B cell (primary cell): ENCODE data around the gene LCN15. TPM values are rescaled to one million over a fixed set of nuclear protein-coding genes. Genes with fewer than 3 reads are reported as not detected.
"Not testable (repeated sequence)": the region's sequence is repeated elsewhere in the genome, so short reads cannot be mapped to it uniquely, and the experiment has no call there.

Experiments used
- ATAC-seq: fragments of 200-7000 bp; cut with Tn5 transposase; one replicate; pipeline ENCODE4 v1.10.0; 2021; ENCODE audit warnings: low read depth, mild to moderate bottlenecking, moderate number of reproducible peaks, moderate library complexity
- CTCF ChIA-PET: fragments of 350-600 bp; sonication (Branson Sonifier 250); formaldehyde crosslinking; loops from one replicate; lab custom pipeline; 2021; ENCODE audit warnings: antibody characterized with exemption, inconsistent platforms; lab: Charles Lee
- POLR2A ChIA-PET: fragments of 350-600 bp; sonication (Branson Sonifier 250); formaldehyde crosslinking; loops from one replicate; lab custom pipeline; 2021; ENCODE audit warnings: antibody characterized with exemption; lab: Charles Lee
- DNase-seq: peaks from one replicate; pipeline ENCODE4 v3.0.0; 2013
- H2AFZ ChIP-seq: 2 replicates; pipeline ENCODE4 v1.6.1; 2012; ENCODE audit warnings: mild to moderate bottlenecking, low read depth, low read length; ENCODE audit not compliant: insufficient read depth, poor library complexity, severe bottlenecking
- H3K27ac ChIP-seq, 2 donors: 1 replicate in 1 of 2; 2 replicates in 1 of 2; pipeline ENCODE4 v1.5.1; 2012 to 2013; ENCODE audit warnings: low read length in 2 of 2, mild to moderate bottlenecking in 2 of 2, moderate library complexity in 1 of 2
- H3K27me3 ChIP-seq, 4 experiments: fragments of 200-600 bp in 1 of 4; sonication (generic) in 1 of 4; replicated peaks in 1 of 4; 1 replicate in 2 of 4; 2 replicates in 2 of 4; pipeline versions ENCODE4 v1.6.1 to v1.7.0; 2013 to 2016; ENCODE audit warnings: low read length in 3 of 4, mild to moderate bottlenecking in 2 of 4, mixed read lengths in 1 of 4, moderate library complexity in 1 of 4; ENCODE audit not compliant: insufficient read depth in 4 of 4, control insufficient read depth in 3 of 4; ENCODE audit errors: control extremely low read depth in 1 of 4
- H3K36me3 ChIP-seq, 2 experiments: replicated peaks in 1 of 2; 1 replicate in 1 of 2; 2 replicates in 1 of 2; pipeline versions ENCODE4 v1.6.1 to v1.7.1; 2013; ENCODE audit warnings: low read length in 1 of 2; ENCODE audit not compliant: insufficient read depth in 2 of 2, control insufficient read depth in 1 of 2; ENCODE audit errors: control extremely low read depth in 1 of 2, extremely low read depth in 1 of 2
- H3K4me1 ChIP-seq, 2 donors: fragments of 200-600 bp in 1 of 2; sonication (generic) in 1 of 2; 1 replicate in 1 of 2; 2 replicates in 1 of 2; pipeline versions ENCODE4 v1.5.1 to v1.6.1; 2013 to 2017; ENCODE audit warnings: low read length in 2 of 2; ENCODE audit not compliant: control insufficient read depth in 2 of 2, insufficient read depth in 2 of 2
- H3K4me2 ChIP-seq: replicated peaks from 2 replicates; pipeline ENCODE3; 2012; ENCODE audit warnings: mild to moderate bottlenecking, low read depth, low read length; ENCODE audit not compliant: poor library complexity, severe bottlenecking
- H3K4me3 ChIP-seq, 5 experiments: fragments of 200-600 bp in 1 of 5; sonication (generic) in 1 of 5; 1 replicate in 3 of 5; 2 replicates in 2 of 5; pipeline versions ENCODE4 v1.5.1 to v1.7.0; 2011 to 2016; ENCODE audit warnings: low read length in 4 of 5, mild to moderate bottlenecking in 4 of 5, low read depth in 2 of 5, control low read depth in 1 of 5, moderate library complexity in 1 of 5; ENCODE audit not compliant: insufficient read depth in 1 of 5; ENCODE audit errors: control extremely low read depth in 1 of 5, extremely low read depth in 1 of 5
- H3K79me2 ChIP-seq: fragments of 200-600 bp; sonication (generic); one replicate; pipeline ENCODE4 v1.6.0; 2016; ENCODE audit warnings: low read length; ENCODE audit not compliant: control insufficient read depth, insufficient read depth
- H3K9ac ChIP-seq: fragments of 200-600 bp; sonication (generic); 2 replicates; pipeline ENCODE4 v1.6.1; 2017; ENCODE audit warnings: mild to moderate bottlenecking, low read length, moderate library complexity
- H3K9me3 ChIP-seq, 3 donors: one replicate each; pipeline versions ENCODE4 v1.6.1 to v1.7.1; 2013; ENCODE audit warnings: low read length in 2 of 3; ENCODE audit not compliant: control insufficient read depth in 2 of 3, insufficient read depth in 1 of 3; ENCODE audit errors: control extremely low read depth in 1 of 3
- H4K20me1 ChIP-seq: 2 replicates; pipeline ENCODE4 v1.6.0; 2012; ENCODE audit warnings: mild to moderate bottlenecking, low read length; ENCODE audit not compliant: insufficient read depth, control insufficient read depth, poor library complexity, severe bottlenecking
- H3K27ac Mint-ChIP-seq: one replicate; pipeline ENCODE4 v1.8.0; 2021; ENCODE audit warnings: mixed read lengths
- H3K27me3 Mint-ChIP-seq: one replicate; pipeline ENCODE4 v1.8.0; 2021; ENCODE audit warnings: mixed read lengths
- H3K4me1 Mint-ChIP-seq: one replicate; pipeline ENCODE4 v1.8.0; 2021; ENCODE audit warnings: mixed read lengths
- H3K4me3 Mint-ChIP-seq: one replicate; pipeline ENCODE4 v1.8.0; 2021; ENCODE audit warnings: mixed read lengths
- H3K9me3 Mint-ChIP-seq: one replicate; pipeline ENCODE4 v1.8.0; 2022; ENCODE audit warnings: mixed read lengths; ENCODE audit not compliant: insufficient read depth
- CTCF ChIP-seq: fragments of 200-600 bp; IDR thresholded peaks from one replicate; pipeline ENCODE4 v1.8.0; 2022; ENCODE audit warnings: antibody characterized with exemption, mild to moderate bottlenecking
- EZH2 ChIP-seq: IDR thresholded peaks from 2 replicates; pipeline ENCODE4 v1.6.1; 2012; ENCODE audit warnings: borderline replicate concordance, low read depth, mild to moderate bottlenecking, moderate library complexity, low read length; ENCODE audit not compliant: insufficient read depth, poor library complexity, severe bottlenecking
- WGBS: methylation state at CpG from one replicate; pipeline ENCODE4 v1.1.5; 2013; ENCODE audit warnings: missing lambda C conversion rate; ENCODE audit not compliant: insufficient coverage; 5-methylcytosine and 5-hydroxymethylcytosine counted together
- intact Hi-C: fragments of 100-400 bp; cut with micrococcal nuclease; formaldehyde crosslinking; loops from one replicate; pipeline ENCODE4 v1.10.0; 2022
- polyA plus RNA-seq: library from polyadenylated mRNA; depleted of rRNA; stranded (reverse); fragments of >200 nt; gene quantifications from 2 replicates; pipeline ENCODE4 v1.2.3, GENCODE V29; 2012
- total RNA-seq, 2 donors: library from RNA; stranded (reverse); fragments of 120-200 nt in 1 of 2; gene quantifications; 1 replicate in 1 of 2; 2 replicates in 1 of 2; pipeline versions ENCODE4 v1.2.3 to v1.2.4, GENCODE V29; 2013 to 2022

The LCN15 gene
- total and polyA plus RNA-seq, 2 donors (not counting 1 experiment from before 2014, with no cell fraction given) = not detected

GRCh38 chr9:136789523-136789937 is 25.2 kb upstream of the LCN15 start:
- H3K27me3 Mint-ChIP-seq = no peaks in the 10 kb centered on the region
- H3K4me3 ChIP-seq = no peak overlapping the region
- CTCF ChIA-PET = interaction anchor here (1.4 to 10.5 kb wide), 6 partner anchors 17 to 274 kb away, joined by 3 to 106 read pairs (median 14); partner anchors contain the start of genes FUT7 and RABL6
- POLR2A ChIA-PET = no interaction called here
- H3K4me1 ChIP-seq = peaks cover 18 to 27% of the 10 kb centered on the region in 2 donors
- H3K4me3 Mint-ChIP-seq = no peak overlapping the region
- H3K4me1 Mint-ChIP-seq = peaks cover 23% of the 10 kb centered on the region
- WGBS = 67% methylated on average over 1 of the region's 3 CpGs
- intact Hi-C loops = no loop called here
- no peak overlapping the region for H3K27ac Mint-ChIP-seq
- DNase-seq (no peak), ATAC-seq (no peak)
- H3K4me2 ChIP-seq = no peak overlapping the region
- no peaks in the 10 kb centered on the region for H3K9me3 ChIP-seq
- H3K9me3 Mint-ChIP-seq = no peaks in the 10 kb centered on the region
- no peaks in the 10 kb centered on the region for H3K27me3 ChIP-seq
- H4K20me1 ChIP-seq = peaks cover 12% of the 10 kb centered on the region
- H3K27ac ChIP-seq = no peak overlapping the region
- no peak overlapping the region for H3K9ac ChIP-seq
- H3K79me2 ChIP-seq = peaks cover 4% of the 10 kb centered on the region
- peaks cover 0 to 4% of the 10 kb centered on the region in 2 experiments for H3K36me3 ChIP-seq
- H2AFZ ChIP-seq = no peak overlapping the region
- TF ChIP-seq EZH2 (no peak), CTCF (no peak)

GRCh38 chr9:136788644-136789522 is 24.6 kb upstream of the LCN15 start:
- H3K36me3 ChIP-seq, H3K27ac Mint-ChIP-seq, DNase-seq, H3K4me3 Mint-ChIP-seq, H3K9me3 ChIP-seq, H3K9me3 Mint-ChIP-seq, H3K27ac ChIP-seq, H3K4me3 ChIP-seq, H3K27me3 Mint-ChIP-seq, H3K9ac ChIP-seq, POLR2A ChIA-PET, H2AFZ ChIP-seq, H3K27me3 ChIP-seq, H3K4me2 ChIP-seq, intact Hi-C loops, ATAC-seq, H3K79me2 ChIP-seq: not testable (repeated sequence)
- CTCF ChIA-PET = interaction anchor here (0.6 to 10.5 kb wide), 16 partner anchors 17 to 448 kb away, joined by 3 to 106 read pairs (median 6); partner anchors contain the start of genes AJM1, FUT7, NPDC1 and RABL6
- 76% methylated on average over 8 of the region's 27 CpGs for WGBS
- peaks cover 18 to 27% of the 10 kb centered on the region in 2 donors for H3K4me1 ChIP-seq
- peaks cover 12% of the 10 kb centered on the region for H4K20me1 ChIP-seq
- peaks cover 26% of the 10 kb centered on the region for H3K4me1 Mint-ChIP-seq
